Activated CD4-positive, alpha-beta T cell treated with anti-CD3 and anti-CD28 coated beads, Interleukin-2, amount 10 ng/mL, durations not matched to agents 24 days and 14 days (primary cell): ENCODE data around the gene P3H2. TPM values are rescaled to one million over a fixed set of nuclear protein-coding genes. Genes with fewer than 3 reads are reported as not detected.

Source experiments
- DNase-seq: peaks from one replicate; pipeline ENCODE4 v3.0.0; 2022
- H3K27ac Mint-ChIP-seq: one replicate; pipeline ENCODE4 v1.8.0; 2022; ENCODE audit warnings: mild to moderate bottlenecking, mixed read lengths
- H3K27me3 Mint-ChIP-seq: one replicate; pipeline ENCODE4 v1.8.0; 2022; ENCODE audit warnings: mixed read lengths
- H3K36me3 Mint-ChIP-seq: one replicate; pipeline ENCODE4 v1.8.0; 2022; ENCODE audit warnings: low read depth, mild to moderate bottlenecking, mixed read lengths
- H3K4me1 Mint-ChIP-seq: one replicate; pipeline ENCODE4 v1.8.0; 2021; ENCODE audit warnings: mixed read lengths
- H3K4me3 Mint-ChIP-seq: one replicate; pipeline ENCODE4 v1.8.0; 2022; ENCODE audit warnings: mild to moderate bottlenecking, moderate library complexity, mixed read lengths
- H3K9me3 Mint-ChIP-seq: one replicate; pipeline ENCODE4 v1.8.0; 2021; ENCODE audit warnings: mixed read lengths
- intact Hi-C: fragments of 100-400 bp; cut with micrococcal nuclease; formaldehyde crosslinking; loops from one replicate; pipeline ENCODE4 v1.15.1; 2023
- total RNA-seq: library from RNA; stranded (reverse); gene quantifications from 2 replicates; pipeline ENCODE4 v1.2.3, GENCODE V29; 2022

Gene P3H2
- total RNA-seq, 1 donor from 2014 or later: not detected

DNA sequence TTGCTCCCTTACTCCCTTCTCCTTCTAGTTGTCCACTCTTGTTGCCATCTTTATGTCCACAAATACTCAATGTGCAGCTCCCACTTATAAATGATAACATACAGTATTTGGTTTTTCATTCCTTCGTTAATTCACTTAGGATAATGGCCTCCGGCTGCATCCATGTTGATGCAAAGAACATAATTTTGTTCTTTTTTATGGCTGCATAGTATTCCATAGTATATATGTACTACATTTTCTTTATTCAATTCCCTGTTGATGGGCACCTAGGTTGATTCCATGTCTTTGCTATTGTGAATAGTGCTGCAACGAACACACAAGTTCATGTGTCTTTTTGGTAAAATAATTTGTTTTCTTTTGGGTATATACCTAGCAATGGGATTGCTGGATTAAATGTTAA, 21.3 kb upstream of the P3H2 start:
- DNase-seq: no peak
- no peaks in the 10 kb centered on the region for H3K36me3 Mint-ChIP-seq
- peaks cover 3% of the 10 kb centered on the region for H3K27me3 Mint-ChIP-seq
- intact Hi-C loops: no loop called here
- H3K4me3 Mint-ChIP-seq: no peak overlapping the region
- no peaks in the 10 kb centered on the region for H3K4me1 Mint-ChIP-seq
- H3K27ac Mint-ChIP-seq: no peak overlapping the region
- H3K9me3 Mint-ChIP-seq: no peaks in the 10 kb centered on the region

DNA sequence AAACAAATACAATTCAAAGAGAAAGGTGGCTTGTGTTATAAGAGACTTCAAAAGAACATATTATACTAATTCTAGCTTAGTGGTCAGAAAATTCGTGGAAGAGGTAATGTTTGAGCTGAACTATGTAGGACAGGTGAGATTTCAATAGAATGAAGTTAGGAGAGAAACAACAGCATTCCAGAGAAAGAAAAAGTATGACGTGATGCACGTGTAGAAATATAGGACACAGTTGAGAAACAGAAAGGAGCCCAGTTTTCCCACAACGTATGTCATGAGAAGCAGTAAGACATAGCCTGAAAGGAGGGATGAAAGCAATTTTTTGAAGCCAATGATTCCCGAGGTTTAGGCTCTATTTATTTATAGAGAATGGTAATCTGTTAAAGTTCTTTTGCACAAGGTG, 18.7 kb upstream of the P3H2 start:
- Mint-ChIP-seq H3K4me1 (no peaks in the 10 kb centered on the region), H3K36me3 (no peaks in the 10 kb centered on the region), H3K27me3 (peaks cover 7% of the 10 kb centered on the region), H3K4me3 (no peak overlapping the region), H3K27ac (no peak overlapping the region), H3K9me3 (no peaks in the 10 kb centered on the region)
- intact Hi-C loops: no loop called here
- DNase-seq: no peak

GRCh38 chr3:190132371-190132770, 11.7 kb upstream of the P3H2 start:
- Mint-ChIP-seq H3K4me1 (no peaks in the 10 kb centered on the region), H3K36me3 (no peaks in the 10 kb centered on the region), H3K4me3 (no peak overlapping the region), H3K9me3 (no peaks in the 10 kb centered on the region), H3K27ac (no peak overlapping the region), H3K27me3 (peaks cover 15% of the 10 kb centered on the region)
- no peak for DNase-seq
- intact Hi-C loops: no loop called here

GRCh38 chr3:190131329-190131728, 10.6 kb upstream of the P3H2 start:
- Mint-ChIP-seq H3K9me3 (no peaks in the 10 kb centered on the region), H3K27ac (no peak overlapping the region)

DNA sequence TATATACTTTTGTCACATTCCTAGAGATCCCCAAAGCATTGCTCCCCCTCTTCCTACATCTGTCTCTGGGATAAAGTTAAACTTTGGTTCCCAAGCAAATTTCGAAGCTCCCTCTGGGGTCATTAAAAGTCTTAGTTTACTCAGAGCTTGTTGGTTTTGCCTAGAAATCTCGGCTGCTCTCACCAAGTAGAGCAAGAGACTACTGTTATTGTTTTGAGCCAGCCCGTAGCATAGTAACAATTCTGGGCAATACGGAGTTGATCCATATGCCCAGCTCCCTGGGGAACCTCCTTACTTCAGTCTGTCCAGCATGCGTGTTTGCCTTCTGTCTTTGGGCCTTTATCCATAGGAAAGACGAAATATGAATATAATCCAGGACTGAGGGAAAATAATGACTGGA, 10.0 kb upstream of the P3H2 start:
- DNase-seq: no peak
- peaks cover 11% of the 10 kb centered on the region for H3K27me3 Mint-ChIP-seq
- H3K36me3 Mint-ChIP-seq: no peaks in the 10 kb centered on the region
- H3K9me3 Mint-ChIP-seq: no peaks in the 10 kb centered on the region
- H3K27ac Mint-ChIP-seq: no peak overlapping the region
- H3K4me3 Mint-ChIP-seq: no peak overlapping the region
- H3K4me1 Mint-ChIP-seq: no peaks in the 10 kb centered on the region
- intact Hi-C loops: no loop called here

More at GRCh38 chr3:190131329-190131728, 10.6 kb upstream of the P3H2 start:
- no peaks in the 10 kb centered on the region for H3K4me1 Mint-ChIP-seq
- no peak overlapping the region for H3K4me3 Mint-ChIP-seq
- no peak for DNase-seq
- intact Hi-C loops: no loop called here
- peaks cover 12% of the 10 kb centered on the region for H3K27me3 Mint-ChIP-seq
- no peaks in the 10 kb centered on the region for H3K36me3 Mint-ChIP-seq

GRCh38 chr3:190130037-190130436, 9.3 kb upstream of the P3H2 start:
- intact Hi-C loops: no loop called here
- Mint-ChIP-seq H3K27me3 (peaks cover 15% of the 10 kb centered on the region), H3K4me1 (no peaks in the 10 kb centered on the region), H3K36me3 (no peaks in the 10 kb centered on the region), H3K27ac (no peak overlapping the region), H3K4me3 (no peak overlapping the region), H3K9me3 (no peaks in the 10 kb centered on the region)
- no peak for DNase-seq

DNA sequence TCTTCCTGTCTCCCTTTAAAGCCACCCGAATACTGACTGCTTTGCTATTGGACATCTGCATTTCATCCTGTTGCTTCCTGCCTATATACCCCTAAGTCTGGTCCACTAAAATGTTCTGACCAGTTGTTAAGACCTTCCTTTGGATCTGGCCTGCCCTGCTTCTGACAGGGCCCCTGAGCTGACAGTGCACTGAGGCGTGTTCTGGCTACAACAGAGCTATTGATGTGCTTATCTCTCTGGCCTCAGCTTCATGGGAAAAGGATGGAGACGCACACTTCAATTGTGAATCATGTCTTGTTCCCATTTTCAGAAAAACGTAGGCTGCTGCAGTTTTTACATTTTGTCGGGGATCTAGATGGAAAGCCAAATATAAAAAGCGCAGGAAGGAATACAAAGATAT, 7.1 kb upstream of the P3H2 start:
- Mint-ChIP-seq H3K27me3 (peaks cover 25% of the 10 kb centered on the region), H3K9me3 (no peaks in the 10 kb centered on the region), H3K27ac (no peak overlapping the region), H3K4me3 (no peak overlapping the region), H3K36me3 (no peaks in the 10 kb centered on the region), H3K4me1 (no peaks in the 10 kb centered on the region)
- no peak for DNase-seq
- intact Hi-C loops: no loop called here

DNA sequence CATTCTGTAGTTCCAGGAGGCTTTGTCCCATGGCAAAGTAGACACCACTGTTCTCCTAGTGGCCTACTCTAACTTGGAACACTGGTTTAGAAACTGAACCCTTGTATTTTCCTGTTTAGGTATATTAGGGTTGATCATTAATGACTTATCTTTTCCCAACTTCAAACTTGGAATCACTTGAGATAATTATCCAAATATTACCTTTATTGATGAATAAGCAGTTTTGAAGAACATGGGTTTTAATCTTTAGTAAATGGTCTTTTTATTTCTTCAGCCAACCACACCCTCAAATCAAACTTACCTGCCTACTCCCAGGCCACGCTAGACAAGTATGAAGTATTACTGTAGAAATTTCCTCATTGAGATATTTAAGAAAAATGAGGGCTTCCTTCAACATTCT, 6.5 kb upstream of the P3H2 start:
- H3K27ac Mint-ChIP-seq: no peak overlapping the region
- no peaks in the 10 kb centered on the region for H3K4me1 Mint-ChIP-seq
- H3K9me3 Mint-ChIP-seq: no peaks in the 10 kb centered on the region
- DNase-seq: no peak
- no peak overlapping the region for H3K4me3 Mint-ChIP-seq
- no peaks in the 10 kb centered on the region for H3K36me3 Mint-ChIP-seq
- H3K27me3 Mint-ChIP-seq: peaks cover 30% of the 10 kb centered on the region
- intact Hi-C loops: no loop called here

DNA sequence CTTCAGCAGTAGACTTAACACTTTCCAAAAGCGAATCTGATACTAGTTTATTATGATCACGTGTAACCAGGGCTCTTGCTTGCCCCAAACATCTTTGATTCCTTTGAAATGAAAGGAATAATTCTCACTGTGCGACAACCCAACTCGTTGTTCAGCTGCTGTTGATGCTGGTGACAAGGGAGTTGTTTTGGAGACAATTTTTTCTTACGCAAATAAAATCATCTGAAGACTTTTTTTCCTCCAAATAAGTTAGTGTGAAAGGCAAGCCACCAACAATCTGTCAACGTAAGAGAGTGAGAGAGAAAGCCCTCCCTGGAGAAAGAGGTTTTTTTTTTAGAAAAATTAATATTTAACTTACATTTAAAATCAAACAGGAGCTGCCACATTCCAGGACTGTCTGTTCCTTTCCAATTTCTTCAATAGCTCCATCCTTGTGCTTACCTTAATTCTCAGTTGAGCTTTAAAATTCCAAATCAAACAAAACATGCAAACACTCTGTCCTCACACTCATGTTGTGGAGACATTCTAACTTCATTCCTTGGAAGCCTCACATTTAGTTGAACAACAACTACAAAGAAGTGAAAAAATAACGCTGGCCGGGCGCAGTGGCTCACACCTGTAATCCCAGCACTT, 4.9 kb upstream of the P3H2 start:
- H3K27me3 Mint-ChIP-seq: peaks cover 36% of the 10 kb centered on the region
- no peak overlapping the region for H3K4me3 Mint-ChIP-seq
- H3K4me1 Mint-ChIP-seq: no peaks in the 10 kb centered on the region
- H3K36me3 Mint-ChIP-seq: no peaks in the 10 kb centered on the region
- DNase-seq: no peak
- no peaks in the 10 kb centered on the region for H3K9me3 Mint-ChIP-seq
- H3K27ac Mint-ChIP-seq: no peak overlapping the region
- intact Hi-C loops: no loop called here

DNA sequence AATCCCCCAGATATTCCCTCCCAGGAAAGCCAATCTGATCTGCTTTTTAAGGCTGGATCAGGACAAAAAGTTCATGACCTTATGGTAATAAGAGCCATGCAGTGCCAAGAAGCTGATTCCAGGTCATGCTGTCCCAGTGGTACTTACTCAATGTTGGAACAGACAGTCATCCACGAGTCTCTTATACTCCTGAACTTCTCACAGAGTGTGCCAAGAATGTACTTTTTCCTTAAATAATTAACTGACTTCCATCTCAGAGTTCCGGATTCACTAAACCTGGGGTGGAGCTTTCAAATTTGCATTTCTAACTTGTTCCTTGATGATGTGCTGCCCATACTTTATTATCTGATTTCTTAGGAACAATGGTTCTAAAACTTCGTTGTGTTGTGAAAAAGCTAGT, 3.4 kb upstream of the P3H2 start:
- no peak overlapping the region for H3K4me3 Mint-ChIP-seq
- H3K36me3 Mint-ChIP-seq: no peaks in the 10 kb centered on the region
- H3K27me3 Mint-ChIP-seq: peaks cover 46% of the 10 kb centered on the region
- no peak overlapping the region for H3K27ac Mint-ChIP-seq
- intact Hi-C loops: no loop called here
- no peaks in the 10 kb centered on the region for H3K9me3 Mint-ChIP-seq
- no peak for DNase-seq
- H3K4me1 Mint-ChIP-seq: peaks cover 3% of the 10 kb centered on the region

DNA sequence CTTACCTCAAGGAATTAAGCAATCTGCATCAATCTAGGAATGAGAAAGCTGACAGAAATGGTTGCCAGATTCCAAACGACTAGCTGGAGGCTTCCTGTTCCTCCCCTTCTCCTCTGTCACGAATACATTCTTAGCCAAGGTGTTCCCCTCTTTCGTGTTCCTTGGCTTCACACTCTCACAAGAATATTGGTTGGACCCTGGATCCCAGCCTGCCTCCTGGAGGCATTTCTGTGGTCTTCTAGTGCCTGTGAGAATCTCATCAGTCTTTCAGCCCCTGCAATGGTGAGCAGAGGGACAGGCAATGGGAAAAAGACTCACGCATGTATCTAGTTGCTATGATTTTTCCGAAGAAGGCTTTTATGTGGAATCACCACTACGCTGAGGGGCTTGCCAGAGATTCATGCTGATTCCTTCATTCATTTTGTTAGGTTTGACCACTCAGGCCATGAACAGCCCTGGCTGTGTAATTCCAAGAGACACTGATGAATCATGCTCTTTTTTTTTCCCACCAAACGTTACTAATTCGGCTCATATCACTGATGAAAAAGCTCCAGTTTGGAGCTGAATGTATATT, 1.6 kb upstream of the P3H2 start:
- no peak for DNase-seq
- Mint-ChIP-seq H3K4me1 (peaks cover 3% of the 10 kb centered on the region), H3K9me3 (no peaks in the 10 kb centered on the region), H3K4me3 (no peak overlapping the region), H3K27ac (no peak overlapping the region), H3K36me3 (no peaks in the 10 kb centered on the region), H3K27me3 (peaks cover 55% of the 10 kb centered on the region)
- intact Hi-C loops: no loop called here

DNA sequence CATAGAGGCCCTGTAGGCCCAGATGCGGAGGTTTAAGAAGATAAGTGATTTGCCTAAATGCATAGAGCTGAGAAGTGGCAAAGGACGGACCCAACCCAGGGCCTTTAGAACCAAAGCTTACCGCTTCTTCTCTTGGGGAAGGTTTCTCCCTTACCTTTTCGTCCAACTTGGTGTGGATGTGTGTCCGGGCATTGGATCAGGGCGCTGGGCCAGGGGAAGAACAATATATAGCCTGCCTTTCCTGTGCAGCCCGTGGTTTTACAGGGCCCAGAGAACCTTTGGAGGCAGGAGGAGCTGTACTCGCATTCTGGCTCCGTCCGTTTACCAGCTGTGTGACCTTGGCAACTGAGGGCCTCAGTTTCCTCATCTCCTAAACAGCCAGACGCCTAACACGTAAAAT, 686 bp upstream of the P3H2 start:
- H3K4me3 Mint-ChIP-seq: no peak overlapping the region

DNA sequence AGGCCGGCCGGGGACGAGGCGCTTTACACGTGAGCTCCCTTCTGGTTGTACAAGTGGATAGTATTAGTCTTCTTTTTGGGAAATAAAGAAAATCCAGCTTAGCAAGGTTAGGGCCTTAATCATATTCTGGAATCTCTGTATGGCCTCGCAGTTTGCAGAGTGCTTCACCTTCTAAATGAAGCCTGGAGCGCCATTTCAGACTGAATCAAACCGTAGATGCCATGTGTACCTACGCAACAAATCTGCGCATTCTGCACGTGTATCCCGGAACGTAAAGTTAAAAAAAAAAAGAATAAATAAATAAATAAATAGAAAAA, 322 bp upstream of the P3H2 start:
- Mint-ChIP-seq H3K27me3 (peaks cover 63% of the 10 kb centered on the region), H3K36me3 (no peaks in the 10 kb centered on the region), H3K4me3 (peak overlapping the region; percentile 27), H3K27ac (no peak overlapping the region), H3K9me3 (no peaks in the 10 kb centered on the region), H3K4me1 (peaks cover 3% of the 10 kb centered on the region)
- intact Hi-C loops: no loop called here
- no peak for DNase-seq

More for the DNA sequence above, 686 bp upstream of the P3H2 start:
- Mint-ChIP-seq H3K27me3 (peaks cover 61% of the 10 kb centered on the region), H3K36me3 (no peaks in the 10 kb centered on the region), H3K9me3 (no peaks in the 10 kb centered on the region), H3K4me1 (peaks cover 3% of the 10 kb centered on the region), H3K27ac (no peak overlapping the region)
- intact Hi-C loops: no loop called here
- no peak for DNase-seq

- no peaks in the 10 kb centered on the region for H3K9me3 Mint-ChIP-seq
- peaks cover 64% of the 10 kb centered on the region for H3K27me3 Mint-ChIP-seq
- no peaks in the 10 kb centered on the region for H3K36me3 Mint-ChIP-seq
- peak overlapping the region; percentile 46 for H3K4me3 Mint-ChIP-seq
- intact Hi-C loops: no loop called here
- peaks cover 3% of the 10 kb centered on the region for H3K4me1 Mint-ChIP-seq
- no peak for DNase-seq
- H3K27ac Mint-ChIP-seq: no peak overlapping the region
Measured at GRCh38 chr3:190119461-190120268, 1.0 kb downstream of the P3H2 start.
